CD14-positive monocyte (primary cell): ENCODE measurements around the gene TAP1. TPM values are rescaled to one million over a fixed set of nuclear protein-coding genes. Genes with fewer than 3 reads are reported as not detected.
"Not testable (repeated sequence)": the region's sequence is repeated elsewhere in the genome, so short reads cannot be mapped to it uniquely, and the experiment has no call there.

Experiments used
- DNase-seq, 3 donors: peaks; one replicate each; pipeline ENCODE4 v3.0.0-alpha.2; 2011 to 2022
- H2AFZ ChIP-seq: 2 replicates; pipeline ENCODE4 v1.6.0; 2012; ENCODE audit warnings: mild to moderate bottlenecking, low read depth, low read length, inconsistent platforms; ENCODE audit not compliant: insufficient read depth, poor library complexity, severe bottlenecking
- H3K27ac ChIP-seq, 2 donors: 1 replicate in 1 of 2; 2 replicates in 1 of 2; pipeline ENCODE4 v1.5.1; 2012 to 2013; ENCODE audit warnings: low read length in 2 of 2, control low read depth in 1 of 2, inconsistent platforms in 1 of 2, low read depth in 1 of 2, mild to moderate bottlenecking in 1 of 2
- H3K27me3 ChIP-seq, 2 donors: one replicate each; pipeline versions ENCODE4 v1.6.0 to v1.6.1; 2011 to 2013; ENCODE audit warnings: low read length in 2 of 2; ENCODE audit not compliant: control insufficient read depth in 2 of 2, insufficient read depth in 2 of 2
- H3K36me3 ChIP-seq, 2 donors: replicated peaks in 1 of 2; 1 replicate in 1 of 2; 2 replicates in 1 of 2; pipeline versions ENCODE4 v1.5.1 to v1.6.1; 2012 to 2013; ENCODE audit warnings: low read length in 2 of 2, control low read depth in 1 of 2, inconsistent platforms in 1 of 2, mild to moderate bottlenecking in 1 of 2; ENCODE audit not compliant: insufficient read depth in 2 of 2, control insufficient read depth in 1 of 2
- H3K4me1 ChIP-seq, 2 donors: 1 replicate in 1 of 2; 2 replicates in 1 of 2; pipeline versions ENCODE4 v1.5.1 to v1.6.1; 2012 to 2013; ENCODE audit warnings: low read length in 2 of 2, control low read depth in 1 of 2, inconsistent platforms in 1 of 2, mild to moderate bottlenecking in 1 of 2, moderate library complexity in 1 of 2; ENCODE audit not compliant: insufficient read depth in 2 of 2, control insufficient read depth in 1 of 2
- H3K4me2 ChIP-seq: replicated peaks from 2 replicates; pipeline ENCODE3; 2012; ENCODE audit warnings: low read length, moderate library complexity, mild to moderate bottlenecking; ENCODE audit not compliant: poor library complexity, severe bottlenecking; ENCODE audit errors: extremely low read depth
- H3K4me3 ChIP-seq, 3 experiments: fragments of 200-600 bp in 1 of 3; sonication (generic) in 1 of 3; replicated peaks in 1 of 3; 1 replicate in 2 of 3; 2 replicates in 1 of 3; pipeline ENCODE4 v1.5.1; 2011 to 2013; ENCODE audit warnings: low read length in 3 of 3, mild to moderate bottlenecking in 3 of 3, control low read depth in 2 of 3, low read depth in 2 of 3, inconsistent platforms in 1 of 3, moderate library complexity in 1 of 3
- H3K79me2 ChIP-seq: 2 replicates; pipeline ENCODE4 v1.6.0; 2012; ENCODE audit warnings: mild to moderate bottlenecking, control low read depth, inconsistent platforms, low read length, moderate library complexity; ENCODE audit not compliant: insufficient read depth
- H3K9ac ChIP-seq: 2 replicates; pipeline ENCODE4 v1.6.0; 2017; ENCODE audit warnings: low read length, mild to moderate bottlenecking; ENCODE audit not compliant: insufficient read depth, poor library complexity, severe bottlenecking
- H3K9me3 ChIP-seq, 2 donors: replicated peaks in 1 of 2; 1 replicate in 1 of 2; 2 replicates in 1 of 2; pipeline versions ENCODE4 v1.5.1 to v1.6.1; 2012 to 2013; ENCODE audit warnings: low read length in 2 of 2, control low read depth in 1 of 2; ENCODE audit not compliant: control insufficient read depth in 1 of 2, insufficient read depth in 1 of 2
- H4K20me1 ChIP-seq: 2 replicates; pipeline ENCODE4 v1.6.0; 2012; ENCODE audit warnings: mild to moderate bottlenecking, low read length, control low read depth, moderate library complexity; ENCODE audit not compliant: insufficient read depth
- H3K27ac Mint-ChIP-seq, 7 donors: one replicate each; pipeline ENCODE4 v1.8.0; 2020; ENCODE audit warnings: mild to moderate bottlenecking in 7 of 7, mixed read lengths in 7 of 7, moderate library complexity in 6 of 7, inconsistent platforms in 2 of 7
- H3K27me3 Mint-ChIP-seq, 3 donors: one replicate each; pipeline ENCODE4 v1.8.0; 2021 to 2022; ENCODE audit warnings: low read depth in 3 of 3, mild to moderate bottlenecking in 3 of 3, mixed read lengths in 3 of 3, moderate library complexity in 3 of 3, inconsistent platforms in 1 of 3
- H3K36me3 Mint-ChIP-seq, 2 donors: one replicate each; pipeline ENCODE4 v1.8.0; 2020; ENCODE audit warnings: mixed read lengths in 2 of 2, inconsistent platforms in 1 of 2, mild to moderate bottlenecking in 1 of 2
- H3K4me1 Mint-ChIP-seq: one replicate; pipeline ENCODE4 v1.8.0; 2020; ENCODE audit warnings: mild to moderate bottlenecking, mixed read lengths
- H3K4me3 Mint-ChIP-seq, 2 donors: one replicate each; pipeline ENCODE4 v1.8.0; 2020; ENCODE audit warnings: mild to moderate bottlenecking in 2 of 2, mixed read lengths in 2 of 2, moderate library complexity in 1 of 2
- H3K9me3 Mint-ChIP-seq, 7 donors: one replicate each; pipeline ENCODE4 v1.8.0; 2020 to 2022; ENCODE audit warnings: mixed read lengths in 7 of 7, mild to moderate bottlenecking in 6 of 7, moderate library complexity in 6 of 7, inconsistent platforms in 2 of 7
- WGBS: methylation state at CpG from one replicate; pipeline ENCODE4 v1.1.5; 2013; ENCODE audit warnings: missing lambda C conversion rate; ENCODE audit not compliant: insufficient coverage; 5-methylcytosine and 5-hydroxymethylcytosine counted together
- intact Hi-C, 2 donors: fragments of 100-400 bp; cut with micrococcal nuclease; formaldehyde crosslinking; loops; one replicate each; pipeline versions ENCODE4 v1.15.0 to v1.15.1; 2023
- polyA plus RNA-seq, 3 donors: library from polyadenylated mRNA; depleted of rRNA in 1 of 3; unstranded in 2 of 3; stranded (reverse) in 1 of 3; fragments of 300-500 nt in 2 of 3; fragments of >200 nt in 1 of 3; fragmentation: Illumina TruSeq in 2 of 3; gene quantifications; 1 replicate in 2 of 3; 2 replicates in 1 of 3; pipeline ENCODE4 v1.2.3, GENCODE V29; 2012 to 2021
- TF ChIP-seq, protein P1 (sequence below): fragments of 200-600 bp; IDR thresholded peaks from one replicate; pipeline ENCODE4 v1.8.0; 2022; ENCODE audit warnings: antibody characterized with exemption, mild to moderate bottlenecking

TAP1 gene
- polyA plus RNA-seq, 3 donors, result 119 to 221 (median 204) TPM

DNA sequence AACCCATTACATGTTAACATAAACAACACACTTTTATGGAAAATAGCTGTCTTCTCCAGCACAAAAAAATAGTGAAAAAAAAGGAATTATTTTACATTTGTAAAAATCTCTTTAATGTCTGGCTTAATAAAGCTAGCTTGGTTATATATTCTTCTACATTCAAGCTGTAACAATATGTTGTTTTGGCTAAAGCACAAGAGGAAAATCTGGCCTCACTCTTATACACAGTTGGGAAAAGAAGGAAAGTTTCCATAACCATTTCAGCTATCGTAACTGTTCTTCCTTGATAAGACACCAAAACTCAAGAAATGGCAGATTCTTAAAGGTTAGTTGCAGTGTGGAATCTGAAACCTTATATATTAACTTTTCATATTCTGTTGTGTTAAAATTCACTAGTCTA, 44.3 kb downstream of the TAP1 start:
- Histone ChIP-seq H3K79me2 (no peaks in the 10 kb centered on the region), H4K20me1 (no peaks in the 10 kb centered on the region), H3K4me2 (no peak overlapping the region), H3K36me3 (no peaks in the 10 kb centered on the region), H3K27me3 (no peaks in the 10 kb centered on the region), H3K4me1 (no peaks in the 10 kb centered on the region), H3K4me3 (no peak overlapping the region), H3K27ac (no peak overlapping the region), H3K9me3 (no peaks in the 10 kb centered on the region), H3K9ac (no peak overlapping the region), H2AFZ (no peak overlapping the region)
- Mint-ChIP-seq H3K9me3 (no peaks in the 10 kb centered on the region), H3K4me1 (peaks cover 7% of the 10 kb centered on the region), H3K27me3 (peaks cover 5 to 10% (median 6%) of the 10 kb centered on the region in 3 donors), H3K27ac (no peak overlapping the region), H3K36me3 (peaks cover 0 to 12% of the 10 kb centered on the region in 2 donors), H3K4me3 (no peak overlapping the region)
- DNase-seq, result no peak
- intact Hi-C loops, result no loop called here
- WGBS, result no CpG with 5 or more reads among the region's 1 CpG
- TF ChIP-seq, protein P1, sequence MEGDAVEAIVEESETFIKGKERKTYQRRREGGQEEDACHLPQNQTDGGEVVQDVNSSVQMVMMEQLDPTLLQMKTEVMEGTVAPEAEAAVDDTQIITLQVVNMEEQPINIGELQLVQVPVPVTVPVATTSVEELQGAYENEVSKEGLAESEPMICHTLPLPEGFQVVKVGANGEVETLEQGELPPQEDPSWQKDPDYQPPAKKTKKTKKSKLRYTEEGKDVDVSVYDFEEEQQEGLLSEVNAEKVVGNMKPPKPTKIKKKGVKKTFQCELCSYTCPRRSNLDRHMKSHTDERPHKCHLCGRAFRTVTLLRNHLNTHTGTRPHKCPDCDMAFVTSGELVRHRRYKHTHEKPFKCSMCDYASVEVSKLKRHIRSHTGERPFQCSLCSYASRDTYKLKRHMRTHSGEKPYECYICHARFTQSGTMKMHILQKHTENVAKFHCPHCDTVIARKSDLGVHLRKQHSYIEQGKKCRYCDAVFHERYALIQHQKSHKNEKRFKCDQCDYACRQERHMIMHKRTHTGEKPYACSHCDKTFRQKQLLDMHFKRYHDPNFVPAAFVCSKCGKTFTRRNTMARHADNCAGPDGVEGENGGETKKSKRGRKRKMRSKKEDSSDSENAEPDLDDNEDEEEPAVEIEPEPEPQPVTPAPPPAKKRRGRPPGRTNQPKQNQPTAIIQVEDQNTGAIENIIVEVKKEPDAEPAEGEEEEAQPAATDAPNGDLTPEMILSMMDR, result no peak

DNA sequence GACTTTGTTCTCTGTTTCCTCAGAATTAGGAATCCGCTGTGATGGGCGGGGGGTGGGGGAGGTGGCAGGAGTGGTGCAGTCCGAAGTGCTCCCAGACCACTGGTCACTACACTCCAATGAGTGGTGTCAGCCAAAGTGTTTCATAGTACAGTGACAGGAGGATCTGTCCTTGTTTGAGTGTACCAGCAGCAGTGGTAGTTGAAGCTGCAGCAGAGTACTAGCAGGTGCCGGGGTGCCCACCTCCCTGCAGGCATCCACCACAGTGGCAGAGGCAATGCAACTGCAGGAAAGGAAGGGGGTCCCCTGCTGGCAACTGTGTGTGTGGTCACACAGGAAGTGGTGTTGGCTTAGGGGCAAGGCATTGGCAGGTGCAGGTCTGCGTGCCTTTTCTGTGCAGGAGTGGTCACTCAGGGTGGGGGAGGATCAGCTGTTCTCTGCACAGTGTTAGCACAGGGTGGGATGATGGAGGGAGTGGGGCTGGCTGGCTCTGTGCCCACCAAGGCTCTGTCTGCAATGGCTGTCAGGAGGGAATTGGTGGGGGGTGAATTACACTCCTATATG, 46.4 kb downstream of the TAP1 start:
- no peak overlapping the region for H3K4me3 Mint-ChIP-seq
- H3K27ac Mint-ChIP-seq, result no peak overlapping the region
- H3K27ac ChIP-seq, result no peak overlapping the region

DNA sequence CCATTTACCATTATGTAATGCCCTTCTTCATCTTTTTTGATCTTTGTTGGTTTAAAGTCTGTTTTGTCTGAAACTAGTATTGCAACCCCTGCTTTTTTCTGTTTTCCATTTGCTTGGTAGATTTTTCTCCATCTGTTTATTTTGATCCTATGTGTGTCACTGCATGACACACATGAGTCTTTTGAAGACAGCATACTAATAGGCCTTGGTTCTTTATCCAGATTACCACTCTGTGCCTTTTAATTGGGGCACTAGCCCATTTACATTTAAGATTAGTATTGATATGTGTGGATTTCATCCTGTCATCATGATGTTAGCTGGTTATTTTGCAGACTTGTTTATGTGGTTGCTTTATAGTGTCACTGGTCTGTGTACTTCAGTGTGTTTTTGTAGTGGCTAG, 48.1 kb downstream of the TAP1 start:
- peaks cover 9 to 19% (median 14%) of the 10 kb centered on the region in 3 donors for H3K27me3 Mint-ChIP-seq
- not testable (repeated sequence) for H3K9ac ChIP-seq, H3K36me3 ChIP-seq

More for the DNA sequence above, 46.4 kb downstream of the TAP1 start:
- H3K4me2 ChIP-seq, result no peak overlapping the region
- no peaks in the 10 kb centered on the region for H3K4me1 ChIP-seq
- H4K20me1 ChIP-seq, result no peaks in the 10 kb centered on the region
- H3K36me3 Mint-ChIP-seq, result no peaks in the 10 kb centered on the region
- 74% methylated on average over 4 of the region's 5 CpGs for WGBS
- no peak overlapping the region for H2AFZ ChIP-seq
- peaks cover 0 to 4% of the 10 kb centered on the region in 2 donors for H3K27me3 ChIP-seq
- H3K9me3 ChIP-seq, result no peaks in the 10 kb centered on the region
- H3K9me3 Mint-ChIP-seq, result no peaks in the 10 kb centered on the region
- no peak overlapping the region for H3K9ac ChIP-seq
- TF ChIP-seq, protein P1, result no peak
- DNase-seq, result no peak
- intact Hi-C loops, result no loop called here
- H3K79me2 ChIP-seq, result no peaks in the 10 kb centered on the region
- no peaks in the 10 kb centered on the region for H3K36me3 ChIP-seq
- peaks cover 9% of the 10 kb centered on the region for H3K4me1 Mint-ChIP-seq
- no peak overlapping the region for H3K4me3 ChIP-seq
- H3K27me3 Mint-ChIP-seq, result peaks cover 9 to 15% (median 11%) of the 10 kb centered on the region in 3 donors

More for the DNA sequence above, 48.1 kb downstream of the TAP1 start:
- H3K27ac ChIP-seq, H4K20me1 ChIP-seq, H3K36me3 Mint-ChIP-seq, intact Hi-C loops, H3K4me3 ChIP-seq, H3K9me3 ChIP-seq, H3K4me3 Mint-ChIP-seq, H3K4me1 ChIP-seq, H3K9me3 Mint-ChIP-seq, H3K4me2 ChIP-seq, H3K27ac Mint-ChIP-seq, H3K79me2 ChIP-seq, H2AFZ ChIP-seq, DNase-seq, H3K4me1 Mint-ChIP-seq, H3K27me3 ChIP-seq: not testable (repeated sequence)
